CD14-positive monocyte (primary cell): ENCODE measurements around the gene SPRR4. TPM values are rescaled to one million over a fixed set of nuclear protein-coding genes. Genes with fewer than 3 reads are reported as not detected.
A peak's percentile ranks its signal among the peaks of the same experiment; 100 is the strongest.

Source experiments
- DNase-seq, 3 donors: peaks; one replicate each; pipeline ENCODE4 v3.0.0-alpha.2; 2011 to 2022
- H2AFZ ChIP-seq: 2 replicates; pipeline ENCODE4 v1.6.0; 2012; ENCODE audit warnings: mild to moderate bottlenecking, low read depth, low read length, inconsistent platforms; ENCODE audit not compliant: insufficient read depth, poor library complexity, severe bottlenecking
- H3K27ac ChIP-seq, 2 donors: 1 replicate in 1 of 2; 2 replicates in 1 of 2; pipeline ENCODE4 v1.5.1; 2012 to 2013; ENCODE audit warnings: low read length in 2 of 2, control low read depth in 1 of 2, inconsistent platforms in 1 of 2, low read depth in 1 of 2, mild to moderate bottlenecking in 1 of 2
- H3K27me3 ChIP-seq, 2 donors: one replicate each; pipeline versions ENCODE4 v1.6.0 to v1.6.1; 2011 to 2013; ENCODE audit warnings: low read length in 2 of 2; ENCODE audit not compliant: control insufficient read depth in 2 of 2, insufficient read depth in 2 of 2
- H3K36me3 ChIP-seq, 2 donors: replicated peaks in 1 of 2; 1 replicate in 1 of 2; 2 replicates in 1 of 2; pipeline versions ENCODE4 v1.5.1 to v1.6.1; 2012 to 2013; ENCODE audit warnings: low read length in 2 of 2, control low read depth in 1 of 2, inconsistent platforms in 1 of 2, mild to moderate bottlenecking in 1 of 2; ENCODE audit not compliant: insufficient read depth in 2 of 2, control insufficient read depth in 1 of 2
- H3K4me1 ChIP-seq, 2 donors: 1 replicate in 1 of 2; 2 replicates in 1 of 2; pipeline versions ENCODE4 v1.5.1 to v1.6.1; 2012 to 2013; ENCODE audit warnings: low read length in 2 of 2, control low read depth in 1 of 2, inconsistent platforms in 1 of 2, mild to moderate bottlenecking in 1 of 2, moderate library complexity in 1 of 2; ENCODE audit not compliant: insufficient read depth in 2 of 2, control insufficient read depth in 1 of 2
- H3K4me2 ChIP-seq: replicated peaks from 2 replicates; pipeline ENCODE3; 2012; ENCODE audit warnings: low read length, moderate library complexity, mild to moderate bottlenecking; ENCODE audit not compliant: poor library complexity, severe bottlenecking; ENCODE audit errors: extremely low read depth
- H3K4me3 ChIP-seq, 3 experiments: fragments of 200-600 bp in 1 of 3; sonication (generic) in 1 of 3; replicated peaks in 1 of 3; 1 replicate in 2 of 3; 2 replicates in 1 of 3; pipeline ENCODE4 v1.5.1; 2011 to 2013; ENCODE audit warnings: low read length in 3 of 3, mild to moderate bottlenecking in 3 of 3, control low read depth in 2 of 3, low read depth in 2 of 3, inconsistent platforms in 1 of 3, moderate library complexity in 1 of 3
- H3K79me2 ChIP-seq: 2 replicates; pipeline ENCODE4 v1.6.0; 2012; ENCODE audit warnings: mild to moderate bottlenecking, control low read depth, inconsistent platforms, low read length, moderate library complexity; ENCODE audit not compliant: insufficient read depth
- H3K9ac ChIP-seq: 2 replicates; pipeline ENCODE4 v1.6.0; 2017; ENCODE audit warnings: low read length, mild to moderate bottlenecking; ENCODE audit not compliant: insufficient read depth, poor library complexity, severe bottlenecking
- H3K9me3 ChIP-seq, 2 donors: replicated peaks in 1 of 2; 1 replicate in 1 of 2; 2 replicates in 1 of 2; pipeline versions ENCODE4 v1.5.1 to v1.6.1; 2012 to 2013; ENCODE audit warnings: low read length in 2 of 2, control low read depth in 1 of 2; ENCODE audit not compliant: control insufficient read depth in 1 of 2, insufficient read depth in 1 of 2
- H4K20me1 ChIP-seq: 2 replicates; pipeline ENCODE4 v1.6.0; 2012; ENCODE audit warnings: mild to moderate bottlenecking, low read length, control low read depth, moderate library complexity; ENCODE audit not compliant: insufficient read depth
- H3K27ac Mint-ChIP-seq, 7 donors: one replicate each; pipeline ENCODE4 v1.8.0; 2020; ENCODE audit warnings: mild to moderate bottlenecking in 7 of 7, mixed read lengths in 7 of 7, moderate library complexity in 6 of 7, inconsistent platforms in 2 of 7
- H3K27me3 Mint-ChIP-seq, 3 donors: one replicate each; pipeline ENCODE4 v1.8.0; 2021 to 2022; ENCODE audit warnings: low read depth in 3 of 3, mild to moderate bottlenecking in 3 of 3, mixed read lengths in 3 of 3, moderate library complexity in 3 of 3, inconsistent platforms in 1 of 3
- H3K36me3 Mint-ChIP-seq, 2 donors: one replicate each; pipeline ENCODE4 v1.8.0; 2020; ENCODE audit warnings: mixed read lengths in 2 of 2, inconsistent platforms in 1 of 2, mild to moderate bottlenecking in 1 of 2
- H3K4me1 Mint-ChIP-seq: one replicate; pipeline ENCODE4 v1.8.0; 2020; ENCODE audit warnings: mild to moderate bottlenecking, mixed read lengths
- H3K4me3 Mint-ChIP-seq, 2 donors: one replicate each; pipeline ENCODE4 v1.8.0; 2020; ENCODE audit warnings: mild to moderate bottlenecking in 2 of 2, mixed read lengths in 2 of 2, moderate library complexity in 1 of 2
- H3K9me3 Mint-ChIP-seq, 7 donors: one replicate each; pipeline ENCODE4 v1.8.0; 2020 to 2022; ENCODE audit warnings: mixed read lengths in 7 of 7, mild to moderate bottlenecking in 6 of 7, moderate library complexity in 6 of 7, inconsistent platforms in 2 of 7
- WGBS: methylation state at CpG from one replicate; pipeline ENCODE4 v1.1.5; 2013; ENCODE audit warnings: missing lambda C conversion rate; ENCODE audit not compliant: insufficient coverage; 5-methylcytosine and 5-hydroxymethylcytosine counted together
- intact Hi-C, 2 donors: fragments of 100-400 bp; cut with micrococcal nuclease; formaldehyde crosslinking; loops; one replicate each; pipeline versions ENCODE4 v1.15.0 to v1.15.1; 2023
- polyA plus RNA-seq, 3 donors: library from polyadenylated mRNA; depleted of rRNA in 1 of 3; unstranded in 2 of 3; stranded (reverse) in 1 of 3; fragments of 300-500 nt in 2 of 3; fragments of >200 nt in 1 of 3; fragmentation: Illumina TruSeq in 2 of 3; gene quantifications; 1 replicate in 2 of 3; 2 replicates in 1 of 3; pipeline ENCODE4 v1.2.3, GENCODE V29; 2012 to 2021
- TF ChIP-seq, protein P1 (sequence below): fragments of 200-600 bp; IDR thresholded peaks from one replicate; pipeline ENCODE4 v1.8.0; 2022; ENCODE audit warnings: antibody characterized with exemption, mild to moderate bottlenecking

The SPRR4 gene
- polyA plus RNA-seq, 3 donors: not detected

DNA sequence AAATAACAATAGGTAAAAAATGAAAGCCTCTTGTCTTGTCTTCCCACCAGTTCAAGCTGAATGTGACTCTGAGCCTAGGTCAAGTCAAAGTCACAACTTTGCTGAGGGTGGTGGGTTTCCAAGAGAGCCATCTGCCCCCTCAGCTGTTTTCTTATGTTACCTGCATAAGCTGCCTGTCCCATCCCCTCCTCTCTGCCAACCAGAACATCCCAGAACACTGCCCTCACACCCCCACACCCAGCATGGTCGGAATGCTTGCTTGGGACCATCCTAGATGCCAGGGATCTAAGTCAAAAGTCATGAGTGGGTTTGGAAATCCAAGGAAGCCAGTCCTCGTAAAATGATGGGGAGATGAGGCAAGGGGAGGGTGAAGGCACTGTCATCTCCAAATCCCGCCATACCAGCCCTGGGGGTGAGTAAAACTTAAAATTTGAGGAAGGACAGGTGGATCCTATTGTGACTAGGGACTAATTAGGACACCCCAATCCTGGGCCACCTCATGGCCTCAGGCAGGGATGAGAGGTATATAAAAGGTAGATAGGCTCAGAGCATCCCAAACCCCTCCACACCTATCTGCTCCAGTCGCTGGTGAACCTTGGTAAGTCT lies 23.7 kb upstream of the SPRR4 start, which contains the start of gene SPRR5:
SPRR5 (plus strand) TSS at position 556 of the 606 bp plus-strand sequence. CDS start 1,349 bp downstream, outside the sequence.
- H3K9me3 Mint-ChIP-seq: peaks cover 0 to 4% (median 0%) of the 10 kb centered on the region in 7 donors
- no peaks in the 10 kb centered on the region for H3K4me1 Mint-ChIP-seq
- Histone ChIP-seq H3K27me3 (peaks cover 0 to 2% of the 10 kb centered on the region in 2 donors), H3K4me1 (no peaks in the 10 kb centered on the region), H3K9ac (no peak within 1 kb of the TSS), H3K4me2 (no peak within 1 kb of the TSS), H3K4me3 (no peak within 1 kb of the TSS), H3K27ac (no peak within 1 kb of the TSS), H2AFZ (no peak within 1 kb of the TSS), H3K79me2 (no peaks in the 10 kb centered on the region), H3K36me3 (no peaks in the 10 kb centered on the region), H3K9me3 (no peaks in the 10 kb centered on the region), H4K20me1 (no peaks in the 10 kb centered on the region)
- intact Hi-C loops: no loop called here
- H3K36me3 Mint-ChIP-seq: no peaks in the 10 kb centered on the region
- WGBS: 100% methylated on average over 1 of the region's 4 CpGs
- no peak within 1 kb of the TSS for H3K4me3 Mint-ChIP-seq
- DNase-seq: no peak
- peaks cover 2 to 4% (median 3%) of the 10 kb centered on the region in 3 donors for H3K27me3 Mint-ChIP-seq
- peak within 1 kb of the TSS in 1 of 7 donors; percentile 13 for H3K27ac Mint-ChIP-seq
- TF ChIP-seq, protein P1, sequence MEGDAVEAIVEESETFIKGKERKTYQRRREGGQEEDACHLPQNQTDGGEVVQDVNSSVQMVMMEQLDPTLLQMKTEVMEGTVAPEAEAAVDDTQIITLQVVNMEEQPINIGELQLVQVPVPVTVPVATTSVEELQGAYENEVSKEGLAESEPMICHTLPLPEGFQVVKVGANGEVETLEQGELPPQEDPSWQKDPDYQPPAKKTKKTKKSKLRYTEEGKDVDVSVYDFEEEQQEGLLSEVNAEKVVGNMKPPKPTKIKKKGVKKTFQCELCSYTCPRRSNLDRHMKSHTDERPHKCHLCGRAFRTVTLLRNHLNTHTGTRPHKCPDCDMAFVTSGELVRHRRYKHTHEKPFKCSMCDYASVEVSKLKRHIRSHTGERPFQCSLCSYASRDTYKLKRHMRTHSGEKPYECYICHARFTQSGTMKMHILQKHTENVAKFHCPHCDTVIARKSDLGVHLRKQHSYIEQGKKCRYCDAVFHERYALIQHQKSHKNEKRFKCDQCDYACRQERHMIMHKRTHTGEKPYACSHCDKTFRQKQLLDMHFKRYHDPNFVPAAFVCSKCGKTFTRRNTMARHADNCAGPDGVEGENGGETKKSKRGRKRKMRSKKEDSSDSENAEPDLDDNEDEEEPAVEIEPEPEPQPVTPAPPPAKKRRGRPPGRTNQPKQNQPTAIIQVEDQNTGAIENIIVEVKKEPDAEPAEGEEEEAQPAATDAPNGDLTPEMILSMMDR: no peak

- no peak overlapping the region for H3K4me3 ChIP-seq
- no peak for DNase-seq
- Mint-ChIP-seq H3K27me3 (peaks cover 0 to 4% (median 2%) of the 10 kb centered on the region in 3 donors), H3K36me3 (no peaks in the 10 kb centered on the region), H3K9me3 (peaks cover 0 to 4% (median 0%) of the 10 kb centered on the region in 7 donors), H3K4me1 (no peaks in the 10 kb centered on the region), H3K4me3 (no peak overlapping the region), H3K27ac (no peak overlapping the region)
- no peak overlapping the region for H3K27ac ChIP-seq
- no peaks in the 10 kb centered on the region for H4K20me1 ChIP-seq
- H3K4me2 ChIP-seq: no peak overlapping the region
- intact Hi-C loops: no loop called here
- no CpG with 5 or more reads among the region's 5 CpGs for WGBS
- H3K9me3 ChIP-seq: no peaks in the 10 kb centered on the region
- H3K4me1 ChIP-seq: no peaks in the 10 kb centered on the region
- no peaks in the 10 kb centered on the region for H3K36me3 ChIP-seq
- H3K9ac ChIP-seq: no peak overlapping the region
- TF ChIP-seq, protein P1: no peak
- no peaks in the 10 kb centered on the region for H3K79me2 ChIP-seq
- H2AFZ ChIP-seq: no peak overlapping the region
- peaks cover 0 to 2% of the 10 kb centered on the region in 2 donors for H3K27me3 ChIP-seq
Measured at GRCh38 chr1:152951711-152952110, 18.7 kb upstream of the SPRR4 start.
